Measurements from ENCODE around the gene OR7G2.

Gene OR7G2

DNA sequence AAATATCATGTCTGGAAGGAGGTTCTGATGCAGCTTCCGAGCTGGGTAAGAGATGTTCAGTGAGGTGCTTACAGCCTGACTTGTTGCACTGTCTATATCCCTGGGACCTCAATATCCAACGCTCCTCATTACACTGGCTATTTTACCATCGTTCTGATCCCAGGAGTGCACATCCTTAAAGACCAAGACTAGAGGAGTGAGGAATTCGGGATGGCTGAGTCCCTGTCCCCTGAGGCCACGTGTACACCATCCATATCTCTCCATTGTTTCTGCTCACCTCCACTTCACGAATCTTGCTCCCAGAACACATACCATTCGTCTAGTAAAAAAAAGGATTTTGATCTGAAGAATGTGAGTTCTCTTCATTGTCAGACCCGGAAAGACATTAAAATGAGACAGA is at the start of gene OR7G2:
OR7G2 (minus strand) TSS at position 101 of the 400 bp plus-strand sequence. CDS start 4,232 bp downstream, outside the sequence.
- TF ChIP-seq JUND (IDR thresholded peaks at IDR 0.05; ENCODE audit: low read depth), result no peak
- DNase-seq (ENCODE audit: low read depth in 1 of 2, low spot score in 1 of 2), result no peak
- in situ Hi-C loops (cut with HindIII; ENCODE audit: low pct_unique_long_range_greater_than_20kb, low sequenced_read_pairs), result no loop called here

DNA sequence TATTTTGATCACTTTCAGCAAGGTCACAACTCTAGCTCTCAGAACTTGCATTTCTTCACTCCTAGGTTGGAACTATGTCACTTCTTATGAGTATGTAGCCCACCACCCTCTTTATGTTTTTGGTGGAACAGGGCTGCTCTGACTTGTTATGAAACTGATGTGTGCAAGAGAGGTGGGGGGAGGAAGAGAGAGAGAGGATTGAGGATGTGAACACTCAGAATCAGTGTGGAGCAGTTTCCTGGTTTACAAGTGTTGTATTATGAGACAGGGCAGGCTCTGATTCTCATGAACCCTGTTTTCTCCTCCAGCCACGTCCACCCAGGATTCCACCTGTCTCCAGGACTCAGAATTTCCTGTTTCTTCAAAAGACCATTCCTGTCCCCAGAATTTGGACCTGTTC is 49.0 kb upstream of the OR7G2 start:
- in situ Hi-C loops (cut with HindIII; ENCODE audit: low pct_unique_long_range_greater_than_20kb, low sequenced_read_pairs), result no loop called here
- TF ChIP-seq JUND (IDR thresholded peaks at IDR 0.05; ENCODE audit: low read depth), result no peak
- no peak for DNase-seq (ENCODE audit: low read depth in 1 of 2, low spot score in 1 of 2)

DNA sequence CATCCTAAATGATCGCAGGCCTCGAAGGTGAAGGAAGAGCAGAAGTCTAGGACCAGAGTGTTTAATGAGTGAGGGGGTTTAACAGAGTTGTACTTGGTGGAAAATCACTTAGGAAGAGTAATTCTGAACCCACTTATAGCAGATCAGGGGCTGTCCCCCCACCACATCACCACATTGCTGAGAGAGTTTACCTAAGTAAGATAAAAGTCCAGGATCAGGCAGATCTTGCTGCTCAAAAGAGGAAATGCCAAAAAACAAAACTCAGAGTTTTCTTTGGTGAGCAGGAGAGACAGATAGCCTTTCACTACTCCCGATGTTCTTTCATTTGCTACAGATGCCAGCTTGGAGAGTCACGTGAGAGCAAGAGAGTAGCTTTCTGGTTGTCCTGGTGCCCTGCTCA is 48.3 kb upstream of the OR7G2 start:
- DNase-seq (ENCODE audit: low read depth in 1 of 2, low spot score in 1 of 2), result no peak
- TF ChIP-seq JUND (IDR thresholded peaks at IDR 0.05; ENCODE audit: low read depth), result no peak
- in situ Hi-C loops (cut with HindIII; ENCODE audit: low pct_unique_long_range_greater_than_20kb, low sequenced_read_pairs), result no loop called here

DNA sequence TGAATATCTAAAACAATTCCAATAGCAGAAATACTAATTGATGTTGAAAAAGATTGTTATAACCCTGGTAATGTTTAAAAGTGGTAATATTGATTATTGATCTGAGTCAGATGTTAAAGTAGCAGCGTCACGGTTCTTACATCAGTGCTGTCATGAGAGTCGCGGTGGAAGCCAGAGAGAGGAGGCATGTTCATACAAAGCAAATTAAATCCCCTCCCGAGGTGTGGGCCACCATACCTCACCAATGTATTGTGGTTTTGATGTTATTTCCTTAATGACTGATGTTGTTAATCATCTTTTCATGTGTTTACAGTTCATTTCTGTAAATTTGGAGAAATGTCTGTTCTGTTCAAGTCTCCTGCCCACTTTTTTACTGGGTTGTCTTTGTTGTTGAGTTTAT is 44.1 kb upstream of the OR7G2 start:
- in situ Hi-C loops (cut with HindIII; ENCODE audit: low pct_unique_long_range_greater_than_20kb, low sequenced_read_pairs), result no loop called here
- DNase-seq (ENCODE audit: low read depth in 1 of 2, low spot score in 1 of 2), result no peak
- TF ChIP-seq JUND (IDR thresholded peaks at IDR 0.05; ENCODE audit: low read depth), result no peak

DNA sequence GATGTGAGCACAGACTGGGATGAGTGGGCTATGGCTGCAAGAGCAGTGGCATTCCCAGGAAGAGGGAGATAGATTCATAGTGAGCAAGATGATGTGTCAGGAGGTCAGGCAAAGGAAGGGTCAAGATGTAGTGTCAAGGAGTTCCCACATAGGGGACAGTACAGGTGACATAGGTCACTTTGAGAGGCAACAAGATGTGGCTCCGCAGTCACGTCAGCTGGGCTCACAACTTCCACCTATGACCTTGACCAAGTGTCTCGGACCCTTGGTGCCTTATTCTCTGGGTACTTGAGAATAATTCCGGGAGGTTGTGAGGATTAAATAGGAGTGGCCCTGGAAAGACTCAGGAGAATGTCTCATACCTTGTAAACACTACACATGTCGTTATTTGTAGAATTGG is 43.4 kb upstream of the OR7G2 start:
- TF ChIP-seq JUND (IDR thresholded peaks at IDR 0.05; ENCODE audit: low read depth), result no peak
- no peak for DNase-seq (ENCODE audit: low read depth in 1 of 2, low spot score in 1 of 2)
- in situ Hi-C loops (cut with HindIII; ENCODE audit: low pct_unique_long_range_greater_than_20kb, low sequenced_read_pairs), result no loop called here

DNA sequence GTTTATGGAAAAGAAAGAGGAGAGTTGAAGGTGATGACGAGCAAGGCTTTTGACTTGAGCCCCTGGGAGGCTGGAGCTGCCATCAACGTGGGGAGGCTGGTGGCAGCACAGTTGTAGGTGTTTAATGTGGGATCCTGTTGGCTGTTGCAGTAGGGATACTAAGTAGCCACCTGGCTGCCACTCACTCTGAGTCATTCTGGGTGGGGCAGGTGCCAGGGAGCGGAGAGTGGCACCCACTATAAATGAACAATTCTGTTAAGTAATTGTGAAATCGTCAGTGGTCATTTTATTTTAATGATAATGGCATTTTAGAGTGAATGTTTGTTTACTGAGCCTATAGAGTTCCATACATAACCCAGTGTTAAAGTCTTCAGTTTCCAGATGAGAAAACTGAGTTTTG is 42.7 kb upstream of the OR7G2 start:
- no peak for DNase-seq (ENCODE audit: low read depth in 1 of 2, low spot score in 1 of 2)
- no peak for TF ChIP-seq JUND (IDR thresholded peaks at IDR 0.05; ENCODE audit: low read depth)
- in situ Hi-C loops (cut with HindIII; ENCODE audit: low pct_unique_long_range_greater_than_20kb, low sequenced_read_pairs), result no loop called here

DNA sequence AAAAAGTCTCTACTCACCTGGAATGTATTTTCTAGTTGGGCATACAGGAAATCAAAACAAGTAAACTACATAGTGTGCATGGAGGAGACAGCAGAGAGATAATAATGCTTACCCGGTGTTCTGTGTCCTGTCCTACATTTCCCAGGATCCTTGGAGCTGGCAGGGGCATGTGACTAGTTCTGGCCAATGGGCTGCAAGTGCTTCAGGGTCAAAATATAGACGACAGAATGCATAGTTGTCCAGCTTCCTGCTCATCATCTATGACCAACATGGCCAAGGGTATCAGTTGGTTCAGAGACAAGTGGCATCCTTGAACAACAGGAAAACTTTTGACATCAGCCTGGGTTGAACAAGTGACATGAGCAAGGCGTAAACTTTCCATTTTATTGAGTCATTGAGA is 41.4 kb upstream of the OR7G2 start:
- no peak for DNase-seq (ENCODE audit: low read depth in 1 of 2, low spot score in 1 of 2)
- no peak for TF ChIP-seq JUND (IDR thresholded peaks at IDR 0.05; ENCODE audit: low read depth)
- in situ Hi-C loops (cut with HindIII; ENCODE audit: low pct_unique_long_range_greater_than_20kb, low sequenced_read_pairs), result no loop called here

DNA sequence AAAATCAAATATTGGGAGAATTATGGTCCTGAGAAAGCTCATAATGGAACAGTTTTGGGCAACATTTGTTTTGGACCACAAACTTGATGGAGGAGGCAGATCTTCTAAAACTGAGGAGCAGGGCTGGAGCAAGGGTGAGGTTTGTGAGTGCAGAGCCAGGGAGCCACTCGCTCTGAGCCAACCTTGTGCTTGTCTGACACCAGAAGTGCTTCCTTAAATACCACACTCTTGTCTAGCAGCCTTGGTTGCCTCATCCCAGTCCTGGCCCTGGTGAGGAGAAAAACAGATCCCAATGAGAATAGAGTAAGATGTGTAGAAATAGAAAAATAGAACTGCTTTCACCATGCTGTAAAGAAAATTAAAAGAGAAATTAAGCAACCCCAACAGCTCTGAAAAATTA is 39.6 kb upstream of the OR7G2 start:
- no peak for TF ChIP-seq JUND (IDR thresholded peaks at IDR 0.05; ENCODE audit: low read depth)
- no peak for DNase-seq (ENCODE audit: low read depth in 1 of 2, low spot score in 1 of 2)
- in situ Hi-C loops (cut with HindIII; ENCODE audit: low pct_unique_long_range_greater_than_20kb, low sequenced_read_pairs), result no loop called here

DNA sequence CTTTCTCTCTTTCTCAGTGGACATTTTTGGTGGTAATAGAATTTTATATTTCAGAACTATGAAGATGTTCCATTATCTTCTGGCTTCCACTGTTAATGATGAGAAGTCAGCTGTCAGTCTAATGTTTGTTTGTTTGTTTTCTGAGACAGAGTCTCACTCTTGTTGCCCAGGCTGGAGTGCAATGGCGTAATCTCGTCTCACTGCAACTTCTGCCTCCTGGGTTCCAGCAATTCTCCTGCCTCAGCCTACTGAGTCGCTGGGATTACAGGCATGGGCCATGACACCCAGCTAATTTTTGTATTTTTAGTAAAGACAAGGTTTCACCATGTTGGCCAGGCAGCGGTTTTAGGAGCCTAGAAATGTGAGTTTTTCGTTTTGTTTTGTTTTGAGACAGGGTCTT is 37.6 kb upstream of the OR7G2 start:
- no peak for DNase-seq (ENCODE audit: low read depth in 1 of 2, low spot score in 1 of 2)
- in situ Hi-C loops (cut with HindIII; ENCODE audit: low pct_unique_long_range_greater_than_20kb, low sequenced_read_pairs), result no loop called here
- no peak for TF ChIP-seq JUND (IDR thresholded peaks at IDR 0.05; ENCODE audit: low read depth)

DNA sequence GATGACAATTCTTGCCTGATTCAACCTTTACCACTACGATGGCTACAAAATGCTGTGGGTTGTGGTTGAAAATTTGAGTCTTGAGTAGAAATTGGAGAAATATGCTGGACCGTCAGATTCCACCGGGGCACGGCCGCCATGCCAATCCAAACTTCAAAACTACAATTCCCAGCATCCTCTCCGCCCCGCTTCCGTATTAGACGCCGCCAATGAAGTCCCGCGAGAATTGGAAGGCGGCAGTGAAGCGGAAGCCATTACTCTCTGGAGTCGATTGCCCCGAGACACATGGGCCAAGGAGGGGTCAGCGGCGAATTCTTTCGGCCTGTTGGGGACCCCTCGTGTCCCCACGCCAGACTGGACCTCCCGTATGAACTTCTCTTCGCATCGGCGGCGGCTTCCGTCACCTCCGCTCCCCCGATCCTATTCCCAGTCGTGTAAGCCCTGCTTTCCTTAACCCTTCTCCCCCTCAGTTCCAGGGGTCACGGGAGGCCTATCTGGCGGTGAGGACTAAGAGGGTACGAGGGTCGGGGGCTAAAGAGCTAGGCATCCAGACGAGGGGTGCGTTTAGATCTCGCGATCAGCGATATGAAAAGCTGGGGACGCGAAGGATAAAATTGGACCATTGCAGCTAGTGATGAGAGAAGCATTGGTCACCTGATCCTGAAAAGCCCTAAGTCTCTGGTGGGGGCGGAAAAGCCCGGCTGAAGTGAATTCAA is 33.0 kb upstream of the OR7G2 start, which contains the start of gene ZNF317:
ZNF317 (plus strand) TSS at position 239 of the 716 bp plus-strand sequence. CDS start 15,620 bp downstream, outside the sequence.
- no peak for TF ChIP-seq JUND (IDR thresholded peaks at IDR 0.05; ENCODE audit: low read depth)
- in situ Hi-C loops (cut with HindIII; ENCODE audit: low pct_unique_long_range_greater_than_20kb, low sequenced_read_pairs), result no loop called here

DNA sequence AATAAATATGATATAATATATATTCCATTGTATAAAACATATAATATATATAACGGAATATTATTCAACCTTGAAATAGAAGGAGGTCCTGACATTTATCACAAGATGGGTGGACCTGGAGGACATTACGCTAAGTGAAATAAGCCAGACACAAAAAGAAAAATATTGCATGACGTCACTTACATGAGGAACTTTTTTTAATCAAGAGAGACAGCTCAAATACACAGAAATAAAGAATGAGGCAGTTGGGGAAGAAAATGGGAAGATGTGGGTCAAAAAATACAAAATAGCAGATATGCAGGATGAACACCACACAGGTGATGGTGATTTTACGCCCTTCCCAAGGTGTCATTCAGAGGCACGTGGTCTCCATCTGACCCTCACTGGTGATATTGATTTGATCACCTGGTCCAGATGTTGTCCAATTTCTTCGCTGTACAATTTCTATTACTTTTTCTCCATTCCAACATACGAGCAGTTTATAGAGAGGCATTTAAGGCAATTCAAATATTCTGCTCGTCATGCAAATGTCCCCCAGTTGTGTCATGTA is 32.4 kb upstream of the OR7G2 start:
- peak in 1 of 2 experiments; percentile 4 for DNase-seq (ENCODE audit: low read depth in 1 of 2, low spot score in 1 of 2)
- in situ Hi-C loops (cut with HindIII; ENCODE audit: low pct_unique_long_range_greater_than_20kb, low sequenced_read_pairs), result no loop called here
- TF ChIP-seq JUND (IDR thresholded peaks at IDR 0.05; ENCODE audit: low read depth), result no peak

More for the DNA sequence above, 33.0 kb upstream of the OR7G2 start, which contains the start of gene ZNF317:
- DNase-seq (ENCODE audit: low read depth in 1 of 2, low spot score in 1 of 2), result peak; percentile 23 to 91

DNA sequence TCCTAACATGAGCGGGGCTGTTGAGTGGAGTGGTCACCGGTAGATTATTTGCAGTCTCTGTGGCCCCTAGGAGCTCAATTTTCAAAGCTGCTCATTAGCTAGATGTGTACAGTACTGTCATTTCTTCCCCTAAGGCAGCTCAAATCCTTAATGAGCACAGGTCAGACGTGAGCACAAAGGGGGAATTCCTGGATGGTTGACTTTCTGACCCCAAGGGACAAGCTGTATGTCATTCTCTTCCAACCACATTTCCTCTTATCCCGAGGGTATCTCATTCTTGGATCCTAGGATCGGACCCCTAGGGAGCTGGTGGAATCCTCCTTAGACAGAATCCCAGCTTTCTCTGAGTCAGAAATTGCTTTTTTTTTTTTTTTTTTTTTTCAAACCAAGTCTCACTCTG is 25.1 kb upstream of the OR7G2 start:
- in situ Hi-C loops (cut with HindIII; ENCODE audit: low pct_unique_long_range_greater_than_20kb, low sequenced_read_pairs), result no loop called here
- TF ChIP-seq JUND (IDR thresholded peaks at IDR 0.05; ENCODE audit: low read depth), result no peak
- DNase-seq (ENCODE audit: low read depth in 1 of 2, low spot score in 1 of 2), result no peak

DNA sequence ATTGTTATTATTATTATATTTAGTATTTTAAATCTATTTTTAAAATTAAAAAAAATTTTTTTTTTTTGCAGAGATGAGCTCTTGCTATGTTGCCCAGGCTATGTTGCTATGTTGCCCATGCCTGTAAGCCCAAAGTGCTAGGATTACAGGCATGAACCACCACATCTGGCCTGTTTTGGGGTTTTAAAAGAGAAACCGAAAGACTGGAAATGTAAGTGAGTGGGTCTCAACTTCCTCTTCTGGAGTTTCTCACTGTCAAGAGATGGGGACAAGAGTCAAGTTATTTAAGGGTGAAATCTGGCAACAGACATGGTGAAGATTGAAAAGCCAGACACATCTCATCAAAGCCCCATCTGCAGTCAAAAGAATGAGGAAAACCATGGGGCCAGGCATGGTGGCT is 23.7 kb upstream of the OR7G2 start:
- in situ Hi-C loops (cut with HindIII; ENCODE audit: low pct_unique_long_range_greater_than_20kb, low sequenced_read_pairs), result no loop called here
- no peak for TF ChIP-seq JUND (IDR thresholded peaks at IDR 0.05; ENCODE audit: low read depth)

More for the DNA sequence above, 23.7 kb upstream of the OR7G2 start:
- no peak for DNase-seq (ENCODE audit: low read depth in 1 of 2, low spot score in 1 of 2)

All from T47D (cell line).